Neural cell (in vitro differentiated cells): ENCODE data around the gene STAT6.

Source experiments
- EZH2 ChIP-seq: fragments of 200-600, 300-800 bp; shearing (Covaris generic), sonication (generic); IDR thresholded peaks from 2 replicates; pipeline ENCODE4 v1.6.1; 2014; ENCODE audit warnings: antibody characterized with exemption, low read length, borderline replicate concordance, mild to moderate bottlenecking; ENCODE audit not compliant: insufficient read depth, poor library complexity, severe bottlenecking
- TAF1 ChIP-seq: IDR thresholded peaks from 2 replicates; pipeline ENCODE4 v1.6.1; 2012; ENCODE audit warnings: low read depth
- TF ChIP-seq, protein P1 (sequence below): fragments of 450-650 bp; IDR thresholded peaks from 2 replicates; pipeline ENCODE4 v1.5.1; 2014; ENCODE audit warnings: antibody characterized with exemption, mild to moderate bottlenecking, moderate library complexity; ENCODE audit not compliant: poor library complexity, severe bottlenecking

DNA sequence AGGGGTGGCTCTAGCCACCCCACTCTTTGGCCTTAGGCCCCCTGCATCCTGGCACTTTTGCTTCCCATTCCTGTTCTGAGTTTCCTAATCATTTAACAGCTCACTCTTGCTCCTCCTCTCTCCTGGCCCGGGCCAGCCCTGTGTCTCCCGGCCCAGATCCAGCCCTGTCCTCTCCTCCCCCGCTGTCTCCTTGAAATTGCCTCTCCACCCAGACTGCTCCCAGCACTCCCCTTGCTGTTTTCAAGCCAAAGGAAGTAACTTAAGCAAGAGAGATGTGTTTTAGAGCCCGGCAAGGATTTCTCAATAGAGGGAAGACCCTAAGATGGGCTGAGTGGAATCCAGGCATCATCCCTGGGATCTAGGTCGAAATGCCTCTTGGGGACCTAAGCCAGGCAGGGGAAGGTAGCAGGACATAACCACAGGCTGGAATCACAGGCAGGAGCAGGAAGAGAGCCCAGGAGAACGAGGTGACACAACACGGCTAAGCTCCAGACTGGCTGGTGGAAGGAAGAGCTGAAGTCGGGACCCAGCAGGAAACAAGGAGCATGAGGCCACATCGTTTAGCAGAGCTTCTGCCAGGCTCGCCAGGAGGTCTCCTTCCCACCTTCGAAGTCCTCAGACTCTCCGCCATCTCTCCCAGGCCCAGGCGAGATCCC lies 38.2 kb upstream of the STAT6 start:
- TF ChIP-seq TAF1 (no peak), EZH2 (no peak)
- TF ChIP-seq, protein P1, sequence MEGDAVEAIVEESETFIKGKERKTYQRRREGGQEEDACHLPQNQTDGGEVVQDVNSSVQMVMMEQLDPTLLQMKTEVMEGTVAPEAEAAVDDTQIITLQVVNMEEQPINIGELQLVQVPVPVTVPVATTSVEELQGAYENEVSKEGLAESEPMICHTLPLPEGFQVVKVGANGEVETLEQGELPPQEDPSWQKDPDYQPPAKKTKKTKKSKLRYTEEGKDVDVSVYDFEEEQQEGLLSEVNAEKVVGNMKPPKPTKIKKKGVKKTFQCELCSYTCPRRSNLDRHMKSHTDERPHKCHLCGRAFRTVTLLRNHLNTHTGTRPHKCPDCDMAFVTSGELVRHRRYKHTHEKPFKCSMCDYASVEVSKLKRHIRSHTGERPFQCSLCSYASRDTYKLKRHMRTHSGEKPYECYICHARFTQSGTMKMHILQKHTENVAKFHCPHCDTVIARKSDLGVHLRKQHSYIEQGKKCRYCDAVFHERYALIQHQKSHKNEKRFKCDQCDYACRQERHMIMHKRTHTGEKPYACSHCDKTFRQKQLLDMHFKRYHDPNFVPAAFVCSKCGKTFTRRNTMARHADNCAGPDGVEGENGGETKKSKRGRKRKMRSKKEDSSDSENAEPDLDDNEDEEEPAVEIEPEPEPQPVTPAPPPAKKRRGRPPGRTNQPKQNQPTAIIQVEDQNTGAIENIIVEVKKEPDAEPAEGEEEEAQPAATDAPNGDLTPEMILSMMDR: no peak
